NB4 (cell line): ENCODE measurements around the gene HS6ST1.

ENCODE experiments used
- POLR2A ChIP-seq: IDR thresholded peaks from 2 replicates; pipeline ENCODE4 v1.6.1; 2011; ENCODE audit warnings: mild to moderate bottlenecking; ENCODE audit not compliant: insufficient read length; ENCODE audit errors: extremely low read depth
- TF ChIP-seq, protein P1 (sequence below): IDR thresholded peaks from one replicate; pipeline ENCODE4 v1.5.1; 2012; ENCODE audit warnings: low read depth, low read length
- TF ChIP-seq, protein P2 (sequence below): IDR thresholded peaks from 2 replicates; pipeline ENCODE4 v1.6.1; 2011; ENCODE audit warnings: low read depth, low read length

DNA sequence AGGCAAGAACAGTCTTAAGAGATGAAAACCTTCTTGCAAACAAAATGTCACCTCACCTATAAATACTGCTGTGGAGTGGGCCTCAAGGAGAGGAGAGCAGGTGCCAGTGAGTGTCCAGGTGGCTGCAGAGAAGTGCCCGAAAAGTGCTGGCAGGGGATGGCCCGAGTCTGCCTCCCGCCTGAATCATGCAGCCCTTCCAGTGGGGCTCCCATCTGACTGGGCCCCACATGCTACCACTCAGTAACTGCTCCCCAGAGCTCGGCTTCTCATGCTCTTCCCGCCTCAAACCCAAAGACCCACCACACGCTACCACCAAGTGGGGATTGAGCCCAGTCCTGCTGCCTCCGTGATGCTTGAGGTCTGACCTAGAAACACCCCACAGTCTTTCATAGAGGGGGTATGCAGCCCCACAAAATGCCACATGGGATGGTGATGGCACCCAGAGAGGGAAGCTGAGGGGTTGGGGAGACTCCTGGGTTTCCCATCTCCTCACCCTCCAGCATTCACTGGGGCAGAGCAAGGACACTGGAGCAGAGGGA is 7.4 kb downstream of the HS6ST1 start:
- TF ChIP-seq POLR2A, result no peak
- TF ChIP-seq, protein P1, sequence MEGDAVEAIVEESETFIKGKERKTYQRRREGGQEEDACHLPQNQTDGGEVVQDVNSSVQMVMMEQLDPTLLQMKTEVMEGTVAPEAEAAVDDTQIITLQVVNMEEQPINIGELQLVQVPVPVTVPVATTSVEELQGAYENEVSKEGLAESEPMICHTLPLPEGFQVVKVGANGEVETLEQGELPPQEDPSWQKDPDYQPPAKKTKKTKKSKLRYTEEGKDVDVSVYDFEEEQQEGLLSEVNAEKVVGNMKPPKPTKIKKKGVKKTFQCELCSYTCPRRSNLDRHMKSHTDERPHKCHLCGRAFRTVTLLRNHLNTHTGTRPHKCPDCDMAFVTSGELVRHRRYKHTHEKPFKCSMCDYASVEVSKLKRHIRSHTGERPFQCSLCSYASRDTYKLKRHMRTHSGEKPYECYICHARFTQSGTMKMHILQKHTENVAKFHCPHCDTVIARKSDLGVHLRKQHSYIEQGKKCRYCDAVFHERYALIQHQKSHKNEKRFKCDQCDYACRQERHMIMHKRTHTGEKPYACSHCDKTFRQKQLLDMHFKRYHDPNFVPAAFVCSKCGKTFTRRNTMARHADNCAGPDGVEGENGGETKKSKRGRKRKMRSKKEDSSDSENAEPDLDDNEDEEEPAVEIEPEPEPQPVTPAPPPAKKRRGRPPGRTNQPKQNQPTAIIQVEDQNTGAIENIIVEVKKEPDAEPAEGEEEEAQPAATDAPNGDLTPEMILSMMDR, result no peak
- TF ChIP-seq, protein P2, sequence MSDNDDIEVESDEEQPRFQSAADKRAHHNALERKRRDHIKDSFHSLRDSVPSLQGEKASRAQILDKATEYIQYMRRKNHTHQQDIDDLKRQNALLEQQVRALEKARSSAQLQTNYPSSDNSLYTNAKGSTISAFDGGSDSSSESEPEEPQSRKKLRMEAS, result no peak
